ENCODE measurements around the gene CACNA1D. TPM values are rescaled to one million over a fixed set of nuclear protein-coding genes. Genes with fewer than 3 reads are reported as not detected.

Gene CACNA1D
- total RNA-seq (35.7 TPM), polyA plus RNA-seq (ENCODE audit: insufficient read depth, low read depth, low replicate concordance) (3.7 TPM)
- long read RNA-seq, donor 1: 0 reads
- long read RNA-seq, donor 2: 0 reads
- long read RNA-seq, donor 3: 0 reads
- long read RNA-seq, donor 4: 0 reads
- long read RNA-seq, donor 5: 0 reads
- long read RNA-seq, donor 6: 0 reads
- long read RNA-seq, donor 7, partial matches to known transcripts: 3 of 8 reads
- long read RNA-seq, donor 7, other reads (novel, unspliced or antisense): 4 of 8 reads
- long read RNA-seq, donor 8: 0 reads
- long read RNA-seq, donor 9: 0 reads
- long read RNA-seq, donor 10: 0 reads

- intact Hi-C loops (cut with DNase I): no loop called here
- FAIRE-seq: no peak
These were observed at the start of gene CACNA1D for GRCh38 chr3:53493963-53494791. Gene CACNA1D, plus strand, starts transcription at chr3:53494611. Its CDS starts 556 bp downstream, at chr3:53495167.

DNA sequence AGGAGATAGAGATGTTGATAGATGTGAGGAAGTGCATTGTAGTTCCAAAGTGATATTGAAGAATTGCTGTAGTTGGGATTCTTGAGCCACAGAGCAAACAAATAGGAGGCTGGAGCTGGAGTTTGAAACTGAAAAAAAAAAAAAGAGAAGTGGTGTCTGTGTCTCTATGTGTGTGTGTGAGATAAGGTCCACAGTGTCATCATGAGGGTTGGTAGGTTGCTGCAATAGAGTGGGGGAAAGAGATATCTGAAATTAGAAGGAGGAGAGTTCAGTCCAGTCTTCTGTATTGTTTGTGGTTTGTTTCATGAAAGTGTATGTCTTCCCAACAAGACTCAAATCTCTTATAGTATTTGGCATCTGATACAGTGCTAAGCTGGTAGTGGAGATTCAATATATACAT lies 37.3 kb upstream of the CACNA1D start:
- H3K9me3 ChIP-seq (ENCODE audit: control insufficient read depth in 2 of 3, insufficient read depth in 1 of 3, low read length in 3 of 3): no peaks in the 10 kb centered on the region
- no peak overlapping the region for H3K27ac ChIP-seq (ENCODE audit: low read depth in 2 of 2, low read length in 2 of 2)
- no peak overlapping the region for H3K9ac ChIP-seq (ENCODE audit: low read length in 3 of 3)
- H3K36me3 ChIP-seq (ENCODE audit: control insufficient read depth in 2 of 3, insufficient read depth in 3 of 3, low read length in 3 of 3): no peaks in the 10 kb centered on the region
- intact Hi-C loops (cut with DNase I): no loop called here
- FAIRE-seq (no peak), DNase-seq (no peak)
- TF ChIP-seq CTCF (IDR thresholded peaks at IDR 0.05; ENCODE audit: borderline replicate concordance, extremely low read depth, insufficient read depth): no peak
- no peaks in the 10 kb centered on the region for H3K27me3 ChIP-seq (ENCODE audit: control insufficient read depth, insufficient read depth, low read length)
- no peaks in the 10 kb centered on the region for H3K4me1 ChIP-seq (ENCODE audit: control insufficient read depth in 2 of 3, insufficient read depth in 2 of 3, low read depth in 1 of 3, low read length in 3 of 3)
- no peak overlapping the region for H3K4me3 ChIP-seq (ENCODE audit: low read length in 3 of 3)

More at GRCh38 chr3:53493963-53494791, at the start of gene CACNA1D:
- Histone ChIP-seq H3K4me3 (ENCODE audit: low read length in 3 of 3) (peak within 1 kb of the TSS; percentile 39 to 59 (median 50)), H3K9ac (ENCODE audit: low read length in 3 of 3) (peak within 1 kb of the TSS in 1 of 3 donors; percentile 40), H3K9me3 (ENCODE audit: control insufficient read depth in 2 of 3, insufficient read depth in 1 of 3, low read length in 3 of 3) (no peaks in the 10 kb centered on the region), H3K4me1 (ENCODE audit: control insufficient read depth in 2 of 3, insufficient read depth in 2 of 3, low read depth in 1 of 3, low read length in 3 of 3) (peaks cover 0 to 11% (median 7%) of the 10 kb centered on the region in 3 donors), H3K27me3 (ENCODE audit: control insufficient read depth, insufficient read depth, low read length) (no peaks in the 10 kb centered on the region), H3K27ac (ENCODE audit: low read depth in 2 of 2, low read length in 2 of 2) (peak within 1 kb of the TSS; percentile 32 to 56), H3K36me3 (ENCODE audit: control insufficient read depth in 2 of 3, insufficient read depth in 3 of 3, low read length in 3 of 3) (no peaks in the 10 kb centered on the region)
- peak; percentile 70 to 85 (median 77) for DNase-seq
- TF ChIP-seq CTCF (IDR thresholded peaks at IDR 0.05; ENCODE audit: borderline replicate concordance, extremely low read depth, insufficient read depth): no peak

GRCh38 chr3:53460326-53460725 lies 34.1 kb upstream of the CACNA1D start:
- Histone ChIP-seq H3K27ac (ENCODE audit: low read depth in 2 of 2, low read length in 2 of 2) (no peak overlapping the region), H3K9me3 (ENCODE audit: control insufficient read depth in 2 of 3, insufficient read depth in 1 of 3, low read length in 3 of 3) (peaks cover 0 to 8% (median 0%) of the 10 kb centered on the region in 3 donors), H3K36me3 (ENCODE audit: control insufficient read depth in 2 of 3, insufficient read depth in 3 of 3, low read length in 3 of 3) (no peaks in the 10 kb centered on the region), H3K27me3 (ENCODE audit: control insufficient read depth, insufficient read depth, low read length) (no peaks in the 10 kb centered on the region), H3K4me1 (ENCODE audit: control insufficient read depth in 2 of 3, insufficient read depth in 2 of 3, low read depth in 1 of 3, low read length in 3 of 3) (no peaks in the 10 kb centered on the region), H3K9ac (ENCODE audit: low read length in 3 of 3) (no peak overlapping the region), H3K4me3 (ENCODE audit: low read length in 3 of 3) (no peak overlapping the region)
- intact Hi-C loops (cut with DNase I): no loop called here
- DNase-seq: no peak
- TF ChIP-seq CTCF (IDR thresholded peaks at IDR 0.05; ENCODE audit: borderline replicate concordance, extremely low read depth, insufficient read depth): no peak
- no peak for FAIRE-seq

Data from kidney (tissue), 22 donors.